Upper lobe of left lung (tissue), 4 donors: ENCODE results near the gene ARID4B.

Experiments
- CTCF ChIP-seq, 6 experiments: fragments of 450-650 bp in 4 of 6; fragments of 200-600 bp in 2 of 6; sonication (generic) in 2 of 6; IDR thresholded peaks; one replicate each; pipeline ENCODE4 v1.5.1; 2016 to 2019; ENCODE audit warnings: antibody characterized with exemption in 6 of 6
- EP300 ChIP-seq, 4 donors: sonication (generic); formaldehyde crosslinking; IDR thresholded peaks; one replicate each; pipeline ENCODE4 v1.5.1; 2017; ENCODE audit warnings: antibody characterized with exemption in 4 of 4, control low read depth in 2 of 4
- POLR2A ChIP-seq, 4 donors: fragments of 450-650 bp; IDR thresholded peaks; one replicate each; pipeline ENCODE4 v1.5.1; 2016 to 2017; ENCODE audit warnings: antibody characterized with exemption in 4 of 4, mild to moderate bottlenecking in 2 of 4
- POLR2AphosphoS5 ChIP-seq, 2 donors: sonication (generic); formaldehyde crosslinking; IDR thresholded peaks; one replicate each; pipeline ENCODE4 v1.5.1; 2017; ENCODE audit warnings: antibody characterized with exemption in 2 of 2

- TF ChIP-seq POLR2A (IDR thresholded peaks at IDR 0.05) (no peak), CTCF (IDR thresholded peaks at IDR 0.05) (no peak), POLR2AphosphoS5 (IDR thresholded peaks at IDR 0.05) (no peak), EP300 (IDR thresholded peaks at IDR 0.05) (no peak)
Observed at GRCh38 chr1:235122348-235122747, 205.6 kb downstream of the ARID4B start.
